GM19438 (cell line): ENCODE data around the gene AQP6.
A peak's percentile ranks its signal among the peaks of the same experiment; 100 is the strongest.

ENCODE experiments used
- ATAC-seq: cut with Tn5 transposase; IDR thresholded peaks from one replicate; pipeline ENCODE4 v1.9.1; 2021; ENCODE audit warnings: low read depth; ENCODE audit not compliant: unreplicated experiment

Gene AQP6

DNA sequence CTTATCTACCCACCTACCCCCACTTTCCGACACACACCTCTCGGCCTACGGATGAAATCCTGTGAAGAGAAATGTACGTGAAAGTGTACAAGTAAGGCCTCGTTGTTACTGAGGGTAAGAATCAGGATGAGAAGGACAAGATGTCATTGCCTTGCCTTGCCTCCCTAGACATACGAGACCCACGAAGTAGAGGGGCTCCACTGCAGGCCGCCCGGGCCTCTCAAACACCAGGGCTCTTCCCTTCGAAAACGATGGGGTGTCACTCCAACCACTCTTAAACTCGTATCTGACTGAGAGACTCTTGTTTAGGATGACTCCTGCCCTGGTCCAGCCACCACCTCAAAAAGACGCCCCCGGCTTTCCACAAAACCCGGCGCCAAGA lies 52.0 kb downstream of the AQP6 start:
- peak; percentile 18 for ATAC-seq

DNA sequence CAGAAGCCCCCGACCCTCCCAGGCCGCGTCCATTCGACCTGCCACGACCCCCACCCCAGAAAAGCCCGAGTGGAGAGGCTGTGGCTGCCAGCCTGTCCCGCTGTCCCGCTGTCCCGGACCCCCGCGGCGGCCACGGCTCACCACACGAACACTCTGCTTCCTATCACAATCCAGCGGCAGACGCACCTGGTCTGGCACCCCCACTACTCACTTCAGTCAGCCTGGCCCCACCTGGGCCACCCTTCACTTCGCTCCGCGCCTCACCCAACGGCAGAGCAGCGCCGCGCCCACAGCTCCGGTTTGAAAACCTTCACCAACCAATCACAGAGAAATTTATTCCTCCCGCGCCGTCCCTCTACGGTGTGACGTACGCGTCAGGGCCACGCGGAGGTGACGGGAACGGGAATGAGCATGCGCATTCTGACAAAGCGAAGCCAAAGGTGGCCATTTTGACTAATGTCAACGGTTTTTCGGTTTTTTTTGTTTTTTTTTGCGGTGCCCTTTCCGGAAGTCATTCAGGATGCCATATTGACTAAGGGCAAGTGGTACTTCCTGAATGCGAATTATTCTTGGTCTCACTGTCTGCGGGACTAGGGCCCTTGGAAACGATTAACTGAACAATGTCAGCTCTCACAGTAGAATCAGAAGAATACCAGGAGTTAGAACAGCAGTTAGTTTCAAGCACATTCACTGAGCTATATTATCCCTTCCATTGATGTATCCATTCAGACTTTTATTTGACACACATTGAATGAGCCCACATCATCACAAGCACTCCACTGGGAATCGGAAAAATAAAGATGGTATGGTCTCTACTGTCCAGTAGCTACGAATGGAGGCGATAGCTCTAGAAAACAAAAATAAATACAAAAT lies 52.7 kb downstream of the AQP6 start, which contains the start of gene RACGAP1:
Gene RACGAP1, minus strand, starts transcription at position 308 of the 873 bp plus-strand sequence. CDS start 8,779 bp downstream, outside the sequence.
- peak; percentile 97 for ATAC-seq

DNA sequence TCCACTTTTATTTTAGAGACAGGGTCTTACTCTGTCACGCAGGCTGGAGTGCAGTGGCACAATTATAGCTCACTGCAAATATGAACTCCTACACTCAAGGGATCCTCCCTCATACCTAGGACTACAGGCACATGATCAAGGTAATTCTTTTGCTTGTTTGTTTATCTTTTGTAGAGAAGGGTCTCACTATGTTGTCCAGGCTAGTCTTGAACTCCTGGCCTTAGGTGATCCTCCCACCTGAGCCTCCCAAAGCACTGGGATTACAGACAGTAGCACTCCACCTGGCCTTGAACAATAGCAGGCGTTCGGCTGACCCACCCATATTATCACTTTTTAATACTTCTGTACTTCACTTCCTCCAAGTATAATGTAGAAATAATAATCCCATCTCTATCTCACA lies 53.9 kb downstream of the AQP6 start:
- ATAC-seq = no peak
